ENCODE data around the gene ERG. TPM values are rescaled to one million over a fixed set of nuclear protein-coding genes. Genes with fewer than 3 reads are reported as not detected.
A peak's percentile ranks its signal among the peaks of the same experiment; 100 is the strongest.

Gene ERG
- total and polyA plus RNA-seq, 9 of the 15 experiments (the other 6 are each of a cell fraction or from before 2014, with no cell fraction given), result 0.06 TPM; not detected in 8

- no peak for TF ChIP-seq HIVEP1 (CRISPR knock-in tag; IDR thresholded peaks at IDR 0.05)
- TF ChIP-seq TAF1 (IDR thresholded peaks at IDR 0.05; ENCODE audit: control insufficient read depth, extremely low read depth, insufficient read depth, low read length, severe bottlenecking), result no peak
- peak; percentile 71; the same call in 1 of the 2 replicates for TF ChIP-seq OTX1 (CRISPR knock-in tag; IDR thresholded peaks at IDR 0.05)
- TF ChIP-seq GTF2F1 (IDR thresholded peaks at IDR 0.05; ENCODE audit: low read depth, low read length), result no peak
- TF ChIP-seq PCBP2 (IDR thresholded peaks at IDR 0.05; ENCODE audit: low read depth, low read length, poor library complexity, severe bottlenecking), result peak; percentile 30
Measured at GRCh38 chr21:38351176-38351959, 146.9 kb downstream of the ERG start (continued).

- in situ Hi-C loops (cut with MboI) (loop anchor here (5.0 kb wide), 2 partner anchors 193 to 653 kb away; no protein-coding TSS in a partner anchor), intact Hi-C loops (cut with micrococcal nuclease) (loop anchor here (5.0 to 10.0 kb wide), 4 partner anchors 178 to 676 kb away; partner anchors contain the start of gene KCNJ6)
- Histone ChIP-seq H3K27ac (ENCODE audit: extremely low read depth, low read depth, low read length) (no peak overlapping the region), H3K4me3 (no peak overlapping the region), H3K9me1 (ENCODE audit: control insufficient read depth, insufficient read depth, low read length) (no peaks in the 10 kb centered on the region), H3K36me3 (ENCODE audit: control insufficient read depth, insufficient read depth, low read length) (no peaks in the 10 kb centered on the region), H3K9ac (ENCODE audit: insufficient read depth in 1 of 2, low read depth in 2 of 2, low read length in 2 of 2) (no peak overlapping the region), H2AFZ (ENCODE audit: low read depth, low read length) (no peak overlapping the region), H3K79me2 (ENCODE audit: control insufficient read depth, insufficient read depth, low read length) (no peaks in the 10 kb centered on the region), H3K4me1 (replicated peaks in 1 of 2; ENCODE audit: control insufficient read depth in 2 of 2, insufficient read depth in 2 of 2, low read length in 2 of 2) (peaks cover 0 to 3% of the 10 kb centered on the region in 2 experiments; a peak in 1 of 5 replicates), H3K27me3 (ENCODE audit: control insufficient read depth in 2 of 2, insufficient read depth in 2 of 2, low read length in 2 of 2) (peaks cover 16 to 51% of the 10 kb centered on the region in 2 experiments), H3K4me2 (ENCODE audit: insufficient read depth, low read length) (no peak overlapping the region), H4K20me1 (replicated peaks; ENCODE audit: control insufficient read depth, insufficient read depth, low read length) (no peaks in the 10 kb centered on the region; the same call in 1 of the 2 replicates), H3K9me3 (replicated peaks; ENCODE audit: control insufficient read depth, insufficient read depth, low read depth, low read length) (no peaks in the 10 kb centered on the region)
- no TSS peak for BruUV-seq (replicated peaks)
- FAIRE-seq (no peak), DNase-seq (ENCODE audit: extremely low read depth in 1 of 4, low spot score in 3 of 4) (no peak), ATAC-seq (no peak)
- WGBS (ENCODE audit: insufficient coverage, low coverage, missing lambda C conversion rate), result 0% methylated on average over 3 of the region's 3 CpGs
- ChIA-PET POLR2A (no interaction called here), CTCF (ENCODE audit: low intra/inter-chr PET ratio) (no interaction called here)
- TF ChIP-seq AFF4 (CRISPR knock-in tag; IDR thresholded peaks at IDR 0.05) (no peak), NFYB (IDR thresholded peaks at IDR 0.05; ENCODE audit: extremely low read depth, insufficient read length) (no peak), LCOR (CRISPR knock-in tag; IDR thresholded peaks at IDR 0.05) (no peak), USF1 (CRISPR knock-in tag; IDR thresholded peaks at IDR 0.05) (no peak), ZHX1 (conservative IDR thresholded peaks at IDR 0.05; ENCODE audit: low read length) (no peak), HNRNPL (IDR thresholded peaks at IDR 0.05; ENCODE audit: low read depth, low read length) (no peak), FOXK2 (conservative IDR thresholded peaks at IDR 0.05 in 1 of 2, IDR thresholded peaks at IDR 0.05 in 1 of 2; ENCODE audit: low read depth in 2 of 2) (no peak), TAL1 (IDR thresholded peaks at IDR 0.05) (no peak)
Measured at GRCh38 chr21:38350684-38351083, 147.6 kb downstream of the ERG start.
